HFFc6 (cell line): ENCODE measurements around the gene PARVG. TPM values are rescaled to one million over a fixed set of nuclear protein-coding genes. Genes with fewer than 3 reads are reported as not detected.

Experiments
- DNase-seq: peaks from one replicate; pipeline ENCODE4 v3.0.0-alpha.2; 2018
- H3K27ac Mint-ChIP-seq: 2 replicates; pipeline ENCODE4 v1.8.0; 2020; ENCODE audit warnings: mild to moderate bottlenecking, mixed read lengths
- H3K27me3 Mint-ChIP-seq: 2 replicates; pipeline ENCODE4 v1.8.0; 2021; ENCODE audit warnings: mild to moderate bottlenecking, moderate library complexity, mixed read lengths; ENCODE audit not compliant: insufficient read depth
- H3K36me3 Mint-ChIP-seq: 2 replicates; pipeline ENCODE4 v1.8.0; 2021; ENCODE audit warnings: low read depth, mixed read lengths
- H3K4me1 Mint-ChIP-seq: 2 replicates; pipeline ENCODE4 v1.8.0; 2020; ENCODE audit warnings: low read depth, mixed read lengths
- H3K4me3 Mint-ChIP-seq: 2 replicates; pipeline ENCODE4 v1.8.0; 2020; ENCODE audit warnings: mild to moderate bottlenecking, moderate library complexity, mixed read lengths
- H3K9me3 Mint-ChIP-seq: 2 replicates; pipeline ENCODE4 v1.8.0; 2020; ENCODE audit warnings: mild to moderate bottlenecking, mixed read lengths
- CTCF ChIP-seq: fragments of 200-600 bp; sonication (generic); IDR thresholded peaks from 2 replicates; pipeline ENCODE4 v1.5.0; 2021; ENCODE audit warnings: antibody characterized with exemption, mild to moderate bottlenecking
- total RNA-seq, 6 experiments: library from RNA; stranded (reverse); fragmentation: NEBNext Ultra II Directional; extraction: Animal tissue kit (Norgen Biotek cat#: 25700); gene quantifications; 2 replicates in 1 of 6; 3 replicates in 5 of 6; pipeline ENCODE4 v1.2.3, GENCODE V29; 2021

The PARVG gene
- total RNA-seq, 6 experiments from 2014 or later = not detected

GRCh38 chr22:44159811-44160210 lies 20.9 kb upstream of the PARVG start:
- no peak overlapping the region for H3K27ac Mint-ChIP-seq
- H3K36me3 Mint-ChIP-seq = no peaks in the 10 kb centered on the region
- DNase-seq = no peak
- H3K4me1 Mint-ChIP-seq = no peaks in the 10 kb centered on the region
- H3K4me3 Mint-ChIP-seq = no peak overlapping the region
- TF ChIP-seq CTCF = no peak
- no peaks in the 10 kb centered on the region for H3K9me3 Mint-ChIP-seq
- no peaks in the 10 kb centered on the region; the same call in 1 of the 2 replicates for H3K27me3 Mint-ChIP-seq

DNA sequence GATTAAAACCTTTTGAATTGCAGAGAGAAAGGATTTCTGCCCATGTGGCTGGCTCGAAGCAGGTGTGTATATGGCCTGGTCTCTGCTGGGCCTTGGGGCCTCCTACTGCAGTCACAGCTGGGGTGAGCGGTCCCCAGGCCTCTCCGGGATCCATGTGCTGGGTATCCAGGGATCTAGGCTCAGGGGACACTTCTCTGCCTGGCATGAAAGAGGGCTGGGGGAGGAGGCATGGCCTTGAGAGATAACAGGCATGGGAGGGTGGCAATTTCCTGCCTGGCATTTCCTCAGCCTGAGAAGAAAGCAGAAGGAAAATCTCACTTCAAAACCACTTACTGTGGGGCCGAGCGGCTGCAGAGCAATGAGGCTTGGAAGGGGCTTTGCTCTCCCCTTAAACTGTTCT lies 20.3 kb upstream of the PARVG start:
- no peak for TF ChIP-seq CTCF
- H3K9me3 Mint-ChIP-seq = no peaks in the 10 kb centered on the region
- no peaks in the 10 kb centered on the region for H3K4me1 Mint-ChIP-seq

GRCh38 chr22:44161673-44162072 lies 19.1 kb upstream of the PARVG start:
- no peak overlapping the region for H3K27ac Mint-ChIP-seq
- no peaks in the 10 kb centered on the region; the same call in 1 of the 2 replicates for H3K27me3 Mint-ChIP-seq
- H3K4me3 Mint-ChIP-seq = no peak overlapping the region
- TF ChIP-seq CTCF = no peak
- no peak for DNase-seq
- H3K9me3 Mint-ChIP-seq = no peaks in the 10 kb centered on the region
- no peaks in the 10 kb centered on the region for H3K36me3 Mint-ChIP-seq
- no peaks in the 10 kb centered on the region for H3K4me1 Mint-ChIP-seq

More for the DNA sequence above, 20.3 kb upstream of the PARVG start:
- H3K4me3 Mint-ChIP-seq = no peak overlapping the region
- no peaks in the 10 kb centered on the region for H3K36me3 Mint-ChIP-seq
- no peaks in the 10 kb centered on the region; the same call in 1 of the 2 replicates for H3K27me3 Mint-ChIP-seq
- no peak for DNase-seq
- no peak overlapping the region for H3K27ac Mint-ChIP-seq

DNA sequence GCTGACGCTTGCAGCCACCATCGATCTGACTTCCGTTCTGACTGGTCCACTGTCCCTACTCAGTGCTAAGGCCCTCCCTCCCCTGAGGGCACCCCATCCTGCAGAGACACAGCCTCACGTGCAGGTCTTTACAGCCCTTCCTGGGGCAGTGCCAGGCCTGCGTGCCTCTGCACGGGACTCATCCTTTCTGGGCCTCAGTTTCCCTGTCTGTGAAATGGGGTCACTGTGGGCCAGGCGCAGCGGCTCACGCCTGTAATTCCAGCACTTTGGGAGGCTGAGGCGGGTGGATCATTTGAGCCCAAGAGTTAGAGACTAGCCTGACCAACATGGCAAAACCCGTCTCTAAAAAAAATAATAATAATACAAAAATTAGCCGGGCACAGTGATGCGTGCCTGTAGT lies 17.8 kb upstream of the PARVG start:
- Mint-ChIP-seq H3K9me3 (no peaks in the 10 kb centered on the region), H3K36me3 (no peaks in the 10 kb centered on the region), H3K4me1 (no peaks in the 10 kb centered on the region), H3K27me3 (no peaks in the 10 kb centered on the region; the same call in 1 of the 2 replicates), H3K27ac (no peak overlapping the region), H3K4me3 (no peak overlapping the region)
- DNase-seq = no peak
- no peak for TF ChIP-seq CTCF

DNA sequence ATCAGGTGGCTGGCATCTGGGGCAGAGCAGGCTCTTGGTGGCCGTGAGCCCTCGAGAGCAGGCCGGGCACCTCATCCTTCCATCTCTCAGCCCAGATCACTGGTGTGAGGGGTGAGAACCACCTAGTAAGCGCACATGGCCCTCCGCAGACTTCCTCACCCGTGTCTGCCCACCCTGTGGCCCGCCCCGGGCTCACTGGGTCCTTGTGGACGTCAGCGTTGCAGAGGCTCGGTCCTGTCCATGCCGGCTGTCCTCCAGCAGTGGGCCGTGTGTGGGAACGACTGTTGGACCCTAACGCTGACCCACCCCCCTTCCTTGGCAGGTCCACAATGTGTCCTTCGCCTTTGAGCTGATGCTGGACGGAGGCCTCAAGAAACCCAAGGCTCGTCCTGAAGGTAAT lies 17.2 kb upstream of the PARVG start:
- H3K9me3 Mint-ChIP-seq = no peaks in the 10 kb centered on the region
- TF ChIP-seq CTCF = no peak
- no peak overlapping the region for H3K4me3 Mint-ChIP-seq
- H3K4me1 Mint-ChIP-seq = no peaks in the 10 kb centered on the region
- H3K27ac Mint-ChIP-seq = no peak overlapping the region
- no peak for DNase-seq
- H3K27me3 Mint-ChIP-seq = no peaks in the 10 kb centered on the region
- H3K36me3 Mint-ChIP-seq = no peaks in the 10 kb centered on the region

GRCh38 chr22:44164031-44164430 lies 16.7 kb upstream of the PARVG start:
- H3K27me3 Mint-ChIP-seq = no peaks in the 10 kb centered on the region
- no peak for TF ChIP-seq CTCF
- H3K4me1 Mint-ChIP-seq = no peaks in the 10 kb centered on the region
- no peaks in the 10 kb centered on the region for H3K9me3 Mint-ChIP-seq
- DNase-seq = no peak
- H3K4me3 Mint-ChIP-seq = no peak overlapping the region
- no peaks in the 10 kb centered on the region for H3K36me3 Mint-ChIP-seq
- no peak overlapping the region for H3K27ac Mint-ChIP-seq
